GM13976 (cell line): ENCODE measurements around the gene MPC1.

ENCODE experiments used
- DNase-seq: peaks from one replicate; pipeline ENCODE4 v3.0.0; 2012; ENCODE audit warnings: low spot score
- in situ Hi-C: fragments of 300-500 bp; cut with MboI; formaldehyde crosslinking; loops from one replicate; pipeline ENCODE4 v1.12.0; 2022; ENCODE audit warnings: low sequenced_read_pairs, mixed read lengths, inconsistent platforms; ENCODE audit not compliant: unreplicated experiment
- TF ChIP-seq, protein P1 (sequence below): IDR thresholded peaks from 2 replicates; pipeline ENCODE4 v1.5.1; 2012; ENCODE audit warnings: borderline replicate concordance, mild to moderate bottlenecking; ENCODE audit not compliant: insufficient read depth; ENCODE audit errors: extremely low read depth, missing control alignments, control extremely low read depth

MPC1 gene

DNA sequence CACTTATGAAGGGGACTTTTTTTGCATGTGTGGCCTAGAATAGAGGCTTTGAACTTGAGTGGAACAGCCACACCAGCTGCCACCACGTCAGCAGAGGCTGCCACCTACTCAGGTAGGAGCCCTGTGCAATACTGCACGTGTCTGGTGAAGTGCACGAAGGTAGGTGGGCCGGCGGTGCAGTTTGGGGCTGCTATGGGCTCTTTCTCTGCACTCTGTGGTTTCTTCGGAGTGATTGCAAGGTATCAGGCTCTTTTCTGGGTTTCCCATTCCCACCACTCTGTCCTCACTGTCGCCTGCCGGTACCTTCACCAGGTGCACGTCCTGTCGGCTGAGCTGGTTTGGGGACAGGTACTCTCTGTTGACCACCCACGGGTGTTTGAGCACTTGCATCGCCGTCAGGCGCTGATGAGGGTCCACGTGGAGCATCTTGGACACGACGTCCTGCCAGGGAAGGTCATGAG, 30.8 kb upstream of the MPC1 start:
- TF ChIP-seq, protein P1, sequence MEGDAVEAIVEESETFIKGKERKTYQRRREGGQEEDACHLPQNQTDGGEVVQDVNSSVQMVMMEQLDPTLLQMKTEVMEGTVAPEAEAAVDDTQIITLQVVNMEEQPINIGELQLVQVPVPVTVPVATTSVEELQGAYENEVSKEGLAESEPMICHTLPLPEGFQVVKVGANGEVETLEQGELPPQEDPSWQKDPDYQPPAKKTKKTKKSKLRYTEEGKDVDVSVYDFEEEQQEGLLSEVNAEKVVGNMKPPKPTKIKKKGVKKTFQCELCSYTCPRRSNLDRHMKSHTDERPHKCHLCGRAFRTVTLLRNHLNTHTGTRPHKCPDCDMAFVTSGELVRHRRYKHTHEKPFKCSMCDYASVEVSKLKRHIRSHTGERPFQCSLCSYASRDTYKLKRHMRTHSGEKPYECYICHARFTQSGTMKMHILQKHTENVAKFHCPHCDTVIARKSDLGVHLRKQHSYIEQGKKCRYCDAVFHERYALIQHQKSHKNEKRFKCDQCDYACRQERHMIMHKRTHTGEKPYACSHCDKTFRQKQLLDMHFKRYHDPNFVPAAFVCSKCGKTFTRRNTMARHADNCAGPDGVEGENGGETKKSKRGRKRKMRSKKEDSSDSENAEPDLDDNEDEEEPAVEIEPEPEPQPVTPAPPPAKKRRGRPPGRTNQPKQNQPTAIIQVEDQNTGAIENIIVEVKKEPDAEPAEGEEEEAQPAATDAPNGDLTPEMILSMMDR, result no peak
- DNase-seq, result no peak
- in situ Hi-C loops, result no loop called here

- DNase-seq, result no peak
- in situ Hi-C loops, result no loop called here
- TF ChIP-seq, protein P1, result no peak
Measured at GRCh38 chr6:166412911-166413384, 30.2 kb upstream of the MPC1 start.

DNA sequence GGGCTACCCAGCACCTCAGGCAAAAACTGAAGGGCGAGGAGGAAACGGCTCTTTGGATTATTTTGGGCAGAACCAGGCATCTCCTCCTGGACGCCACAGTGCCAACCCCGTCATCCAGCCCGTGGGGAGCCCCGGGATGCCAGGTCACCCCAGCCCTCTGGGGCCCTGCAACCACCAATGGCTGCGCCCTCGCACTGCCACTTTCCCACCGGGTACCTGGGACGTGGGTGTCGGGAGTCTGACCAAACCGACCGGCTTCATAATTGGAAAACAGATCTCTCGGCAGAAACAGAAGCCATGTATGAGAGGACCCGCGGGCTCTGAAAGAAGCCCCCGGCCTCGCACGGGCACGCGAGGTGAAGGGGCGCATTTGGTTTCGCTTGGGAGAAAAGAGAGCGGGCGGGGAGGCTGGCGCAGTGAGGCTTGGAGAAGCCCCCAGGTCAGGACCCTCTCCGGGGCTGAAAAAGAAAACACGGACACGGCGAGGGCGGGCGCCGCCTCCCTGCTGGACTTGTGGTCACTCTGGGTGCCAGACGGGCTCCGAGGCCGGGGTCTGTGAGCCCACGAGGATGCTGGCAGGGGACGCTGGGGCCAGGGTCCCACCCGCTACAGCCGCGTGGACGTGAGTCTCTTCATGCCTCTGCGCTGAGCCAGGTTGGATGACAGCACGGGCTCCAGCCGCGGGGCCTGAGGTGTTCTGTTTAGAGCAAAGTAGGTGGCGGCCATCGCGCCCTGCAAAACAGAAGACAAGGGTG, 29.6 kb upstream of the MPC1 start:
- TF ChIP-seq, protein P1, result no peak
- in situ Hi-C loops, result no loop called here
- no peak for DNase-seq

- TF ChIP-seq, protein P1, result no peak
- in situ Hi-C loops, result no loop called here
- no peak for DNase-seq
Measured at GRCh38 chr6:166411721-166412151, 29.0 kb upstream of the MPC1 start.

DNA sequence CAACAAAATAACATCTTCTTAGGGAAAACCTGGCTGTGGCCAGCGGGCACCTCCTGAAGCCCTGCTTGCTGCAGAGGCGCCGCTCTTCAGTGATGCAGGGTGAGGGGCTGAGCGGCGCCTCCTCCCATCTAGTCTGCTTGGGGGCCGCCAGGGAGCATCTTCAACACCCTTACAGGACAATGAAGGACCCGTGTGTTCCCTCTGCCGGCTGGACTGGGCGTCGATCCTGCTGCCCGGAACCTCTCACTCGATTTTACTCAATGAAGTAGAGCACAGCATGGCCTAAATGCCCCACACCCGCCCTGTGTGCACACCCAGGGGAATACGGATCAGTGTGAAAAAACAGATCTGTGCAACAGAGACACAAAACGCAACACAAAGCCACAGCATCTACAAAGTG, 28.5 kb upstream of the MPC1 start:
- in situ Hi-C loops, result no loop called here
- TF ChIP-seq, protein P1, result no peak
- DNase-seq, result no peak

DNA sequence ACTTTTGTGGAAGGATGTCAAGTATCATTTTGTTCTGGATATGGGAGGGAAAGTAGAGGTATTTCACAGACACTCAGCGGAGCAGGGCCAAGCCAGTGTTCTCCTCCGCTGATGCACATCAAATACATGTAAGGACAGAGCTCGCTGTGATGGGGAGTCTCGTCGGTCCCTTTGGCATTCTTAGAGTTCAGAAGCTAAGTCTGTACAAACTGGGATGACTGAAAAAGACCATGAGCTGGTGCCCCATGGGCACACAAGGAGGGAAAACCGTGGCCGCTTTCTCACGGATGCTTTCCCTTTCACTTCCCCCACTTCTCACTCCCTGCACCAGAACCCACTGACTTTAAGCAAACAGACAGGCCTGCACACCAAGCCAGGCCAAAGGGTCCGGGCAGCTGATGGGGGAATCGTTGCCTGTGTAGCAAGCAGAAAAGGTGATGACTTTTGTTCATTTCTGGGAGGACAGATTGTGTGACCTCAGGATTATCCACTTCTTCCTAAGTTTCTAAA, 27.7 kb upstream of the MPC1 start:
- in situ Hi-C loops, result no loop called here
- DNase-seq, result no peak
- TF ChIP-seq, protein P1, result no peak
